GM12865 (cell line): ENCODE measurements around the gene SETMAR.

Experiments
- DNase-seq: peaks from one replicate; pipeline ENCODE4 v3.0.0; 2010; ENCODE audit warnings: low read depth
- H3K4me3 ChIP-seq: 2 replicates; pipeline ENCODE4 v1.5.1; 2011; ENCODE audit warnings: mild to moderate bottlenecking, low read depth, low read length, control low read depth
- TF ChIP-seq, protein P1 (sequence below): IDR thresholded peaks from 2 replicates; pipeline ENCODE4 v1.5.1; 2011; ENCODE audit warnings: low read length, control low read depth, low read depth, inconsistent platforms; ENCODE audit not compliant: insufficient read depth; ENCODE audit errors: missing control alignments

SETMAR gene

DNA sequence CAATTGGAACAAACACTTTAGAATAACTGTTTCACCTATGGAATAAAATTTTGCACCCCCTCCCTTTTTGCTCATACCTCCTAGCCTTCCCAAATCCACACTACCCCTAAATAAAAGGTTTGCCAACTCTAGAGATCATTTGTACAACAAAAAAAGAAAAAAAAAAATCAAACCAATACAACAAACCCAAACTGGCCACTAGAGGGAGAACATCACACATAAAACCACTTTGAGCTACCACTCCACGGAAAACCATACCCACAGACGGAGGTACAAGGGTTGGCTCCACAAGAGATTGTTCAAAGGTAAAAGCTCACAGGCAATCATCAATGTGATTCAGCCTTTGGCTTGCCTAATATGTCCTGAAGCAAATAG lies 47.6 kb downstream of the SETMAR start:
- TF ChIP-seq, protein P1, sequence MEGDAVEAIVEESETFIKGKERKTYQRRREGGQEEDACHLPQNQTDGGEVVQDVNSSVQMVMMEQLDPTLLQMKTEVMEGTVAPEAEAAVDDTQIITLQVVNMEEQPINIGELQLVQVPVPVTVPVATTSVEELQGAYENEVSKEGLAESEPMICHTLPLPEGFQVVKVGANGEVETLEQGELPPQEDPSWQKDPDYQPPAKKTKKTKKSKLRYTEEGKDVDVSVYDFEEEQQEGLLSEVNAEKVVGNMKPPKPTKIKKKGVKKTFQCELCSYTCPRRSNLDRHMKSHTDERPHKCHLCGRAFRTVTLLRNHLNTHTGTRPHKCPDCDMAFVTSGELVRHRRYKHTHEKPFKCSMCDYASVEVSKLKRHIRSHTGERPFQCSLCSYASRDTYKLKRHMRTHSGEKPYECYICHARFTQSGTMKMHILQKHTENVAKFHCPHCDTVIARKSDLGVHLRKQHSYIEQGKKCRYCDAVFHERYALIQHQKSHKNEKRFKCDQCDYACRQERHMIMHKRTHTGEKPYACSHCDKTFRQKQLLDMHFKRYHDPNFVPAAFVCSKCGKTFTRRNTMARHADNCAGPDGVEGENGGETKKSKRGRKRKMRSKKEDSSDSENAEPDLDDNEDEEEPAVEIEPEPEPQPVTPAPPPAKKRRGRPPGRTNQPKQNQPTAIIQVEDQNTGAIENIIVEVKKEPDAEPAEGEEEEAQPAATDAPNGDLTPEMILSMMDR = peak; percentile 66
- H3K4me3 ChIP-seq = no peak overlapping the region
- DNase-seq = peak; percentile 76

DNA sequence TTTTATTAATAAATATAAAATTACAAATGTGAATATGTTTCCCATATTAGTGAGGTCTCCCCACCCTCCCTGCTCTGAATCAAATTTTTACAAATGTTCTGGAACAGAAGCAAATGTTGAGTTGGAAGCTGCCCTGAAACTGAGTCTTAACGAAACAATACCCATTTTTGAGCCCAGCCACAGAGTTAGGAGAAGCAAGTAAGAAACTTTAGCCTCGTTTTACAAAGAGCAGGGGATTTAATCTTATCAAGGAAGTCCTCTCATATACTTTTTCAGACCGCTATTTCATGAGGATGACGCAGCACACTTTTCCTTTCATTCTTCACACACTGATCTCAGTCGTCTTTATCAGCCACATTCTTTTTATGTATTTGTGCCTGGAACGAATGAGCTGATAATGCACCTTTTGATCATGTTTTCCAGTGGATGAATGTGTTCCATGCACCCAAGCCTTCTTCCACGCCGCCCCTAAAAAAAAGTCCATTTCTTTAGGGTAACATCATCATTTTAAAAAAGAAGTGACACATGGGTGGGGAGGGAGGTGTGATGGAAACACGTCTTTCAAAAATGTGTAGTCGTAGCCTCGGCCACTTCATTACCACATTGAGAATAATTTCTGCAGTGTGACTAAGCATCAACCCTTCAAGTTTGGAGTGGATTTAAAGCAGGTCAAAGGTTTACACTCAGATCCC lies 48.1 kb downstream of the SETMAR start:
- H3K4me3 ChIP-seq = no peak overlapping the region

DNA sequence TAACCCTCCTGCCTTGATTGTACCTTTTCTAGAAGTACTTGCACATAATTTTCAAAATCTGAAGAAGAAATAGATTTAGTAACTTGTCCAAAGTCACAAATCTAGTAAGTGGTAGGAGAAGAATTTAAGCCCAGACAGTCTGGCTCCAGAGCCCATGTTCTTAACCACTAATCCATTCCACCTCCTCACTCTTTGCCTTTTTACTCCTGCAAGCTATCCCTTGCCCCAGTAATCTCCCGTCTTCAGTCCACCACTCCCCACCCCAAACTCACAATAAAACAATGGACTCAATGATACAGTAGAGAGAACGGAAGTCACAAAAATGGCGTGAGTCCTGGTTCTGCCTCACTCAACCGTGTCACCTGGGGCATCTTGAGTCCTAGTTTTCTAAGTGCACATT lies 48.7 kb downstream of the SETMAR start:
- DNase-seq = no peak
- H3K4me3 ChIP-seq = no peak overlapping the region
- TF ChIP-seq, protein P1 = no peak

More for the DNA sequence above, 48.1 kb downstream of the SETMAR start:
- DNase-seq = no peak
- TF ChIP-seq, protein P1 = no peak

DNA sequence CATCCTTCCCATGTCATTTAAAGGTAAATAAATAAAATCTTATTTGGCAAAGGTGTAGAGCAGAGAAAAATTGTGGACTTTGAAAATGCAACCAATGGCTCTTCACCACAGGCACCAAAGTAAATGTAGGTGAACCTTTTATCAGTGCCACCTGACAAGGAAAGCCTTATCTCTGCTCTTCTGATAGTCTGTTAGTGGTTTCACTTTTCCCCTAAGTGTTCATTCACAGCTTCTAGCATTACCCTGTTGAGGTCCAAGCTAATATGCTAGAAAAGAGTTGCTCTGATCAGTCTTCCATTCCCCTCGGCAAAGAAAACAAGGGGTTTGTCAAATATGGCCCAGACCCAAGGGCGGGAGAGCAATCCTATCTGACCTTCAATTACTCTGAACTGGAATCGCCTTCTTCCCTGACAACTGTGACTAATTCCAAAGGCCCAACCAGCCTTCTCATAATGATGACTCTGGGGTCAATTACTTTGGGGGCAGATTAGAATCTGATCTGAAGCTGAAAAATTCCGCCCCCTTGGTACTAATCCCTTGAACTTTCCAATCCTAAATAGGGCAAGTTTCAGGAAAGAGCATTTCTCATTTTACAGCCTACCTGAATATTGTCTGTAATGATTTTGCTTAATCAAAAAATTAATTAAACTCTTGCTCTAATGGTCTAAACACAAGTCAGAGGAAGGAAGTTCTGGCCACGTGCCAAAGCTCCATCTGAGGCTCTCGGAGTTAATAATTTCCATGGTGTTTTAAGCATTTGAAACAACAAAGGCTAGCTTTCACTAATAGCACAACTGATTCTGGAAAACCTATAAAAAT lies 52.4 kb downstream of the SETMAR start:
- H3K4me3 ChIP-seq = no peak overlapping the region
- TF ChIP-seq, protein P1 = no peak
- DNase-seq = no peak

DNA sequence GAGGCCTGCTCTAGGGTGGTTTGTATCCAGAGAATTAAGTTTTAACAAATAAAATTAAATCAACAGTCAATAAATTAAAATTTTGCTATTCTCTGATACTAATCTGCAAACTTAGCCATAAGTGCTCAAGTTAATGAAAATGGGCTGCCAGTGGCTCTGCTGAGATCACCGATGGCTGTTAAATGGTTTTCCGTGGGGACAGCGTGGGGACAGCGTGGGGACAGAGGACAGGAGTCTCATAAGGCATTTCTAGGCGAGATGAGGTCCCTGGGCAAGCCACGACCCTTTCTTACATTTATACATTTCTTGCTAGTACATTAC lies 53.0 kb downstream of the SETMAR start:
- no peak overlapping the region for H3K4me3 ChIP-seq
- DNase-seq = no peak
- TF ChIP-seq, protein P1 = no peak

DNA sequence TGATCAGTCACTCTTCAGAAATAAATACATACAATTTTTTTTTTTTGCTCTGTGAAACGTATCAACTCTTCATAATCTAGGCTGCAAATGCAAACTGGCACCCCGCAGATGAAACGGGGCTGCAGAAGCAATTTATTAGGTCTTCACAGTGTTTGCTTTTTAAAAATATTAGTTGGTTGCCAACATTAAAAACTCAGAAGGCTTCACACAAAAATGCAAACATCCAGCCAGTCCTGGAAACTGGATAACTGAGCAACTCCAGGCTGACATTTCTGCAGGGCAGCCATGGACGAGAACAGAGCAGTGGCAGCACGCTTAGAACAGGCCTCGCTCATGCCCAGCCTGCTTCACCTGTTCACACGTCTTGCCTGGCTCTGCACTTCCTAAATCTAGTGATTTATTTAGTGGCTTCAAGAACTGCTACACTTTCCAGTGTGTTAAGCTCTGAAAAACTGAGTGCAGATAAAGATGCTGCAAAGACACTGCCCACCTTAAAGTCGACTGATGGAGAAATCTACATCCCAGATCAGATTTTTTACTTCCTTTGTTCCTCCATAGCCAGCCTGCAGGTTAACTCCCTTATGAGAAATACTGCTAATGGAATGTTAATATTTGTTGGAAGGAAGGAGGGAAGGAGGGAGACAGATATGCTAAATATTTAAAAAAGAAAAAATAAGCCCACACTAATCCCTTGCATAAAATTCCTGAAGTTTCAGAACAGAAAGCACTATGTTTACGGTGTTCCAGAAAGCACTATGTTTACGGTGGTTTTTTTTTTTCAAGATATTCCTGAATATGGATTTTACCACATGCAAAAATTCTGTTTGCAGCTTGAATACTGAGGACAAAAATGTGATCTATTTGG lies 53.6 kb downstream of the SETMAR start:
- no peak for DNase-seq
- TF ChIP-seq, protein P1 = no peak
- no peak overlapping the region for H3K4me3 ChIP-seq
